Activated T-cell treated with anti-CD3 and anti-CD28 coated beads for 24 hours (primary cell): Measurements from ENCODE around the gene GLYATL2.

Source experiments
- DNase-seq: peaks from one replicate; pipeline ENCODE4 v3.0.0-alpha.2; 2020; ENCODE audit warnings: low read depth

Gene GLYATL2

DNA sequence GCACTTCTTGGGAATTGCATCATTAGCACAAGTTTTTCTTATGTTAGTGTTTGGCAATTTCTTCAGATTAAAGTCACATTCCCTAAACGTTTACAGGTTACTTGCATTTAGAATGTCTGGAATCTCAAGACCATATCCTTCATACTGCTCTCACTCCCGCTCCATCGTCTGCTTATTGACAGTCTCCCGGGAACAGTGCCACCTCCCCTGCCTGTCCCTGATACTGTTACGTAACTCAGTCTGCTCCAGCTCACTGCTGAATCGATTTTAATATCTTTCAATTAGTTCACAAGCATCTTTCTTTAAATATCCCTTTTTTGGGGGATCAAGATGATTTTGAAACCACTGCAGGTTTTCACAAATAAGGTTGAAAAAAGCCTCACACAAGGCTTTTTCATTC lies 48.2 kb downstream of the GLYATL2 start:
- no peak for DNase-seq

DNA sequence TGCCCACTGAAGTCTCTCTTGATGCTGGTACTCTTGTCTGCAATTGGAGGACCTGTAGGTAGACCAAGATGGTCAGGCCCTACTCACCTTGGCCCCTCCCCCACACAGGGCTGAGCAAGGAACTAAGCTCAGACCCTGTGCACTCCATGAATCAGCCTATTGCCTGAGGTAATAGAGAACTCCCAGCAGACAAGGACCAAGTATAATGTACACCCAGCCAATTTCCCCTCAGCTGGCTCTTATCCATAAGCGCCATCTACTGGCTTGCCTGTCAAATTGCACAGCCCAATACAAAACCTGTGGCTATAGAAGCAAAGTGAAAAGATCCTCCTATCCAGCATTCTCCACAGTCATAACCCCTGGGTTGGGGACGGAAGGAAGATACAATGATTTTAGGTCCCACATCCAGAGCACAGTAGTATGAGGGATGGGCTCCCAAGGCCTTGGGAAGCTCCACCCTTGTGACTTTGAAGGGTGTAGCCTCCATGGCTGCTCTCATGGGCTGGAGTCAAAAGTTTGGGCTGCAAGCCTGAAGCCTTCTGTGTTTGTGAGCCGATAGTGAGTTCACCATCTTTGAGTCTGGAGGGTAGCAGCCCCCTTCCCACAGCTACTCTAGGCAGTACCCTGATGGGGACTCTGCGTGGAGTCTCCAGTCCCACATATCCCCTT lies 56.0 kb downstream of the GLYATL2 start:
- peak; percentile 31 for DNase-seq

DNA sequence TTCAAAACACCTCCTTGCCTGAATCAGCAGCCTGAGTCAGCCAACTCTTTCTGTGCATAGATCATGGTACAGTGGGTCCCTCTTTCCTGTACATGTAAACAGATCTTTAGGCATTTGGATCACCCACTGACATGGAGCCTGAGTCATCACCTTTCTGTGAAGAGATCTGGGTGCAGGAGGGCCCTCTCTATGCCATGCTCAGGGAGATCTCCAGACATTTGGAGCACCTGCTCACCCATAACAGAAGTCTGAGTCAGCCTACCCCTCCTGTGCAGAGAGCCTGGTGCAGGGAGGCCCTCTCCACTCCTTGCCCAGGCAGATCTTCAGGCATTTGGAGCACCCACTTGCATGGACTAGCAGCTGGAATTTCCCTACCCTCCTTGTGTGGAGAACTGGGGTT lies 56.6 kb downstream of the GLYATL2 start:
- DNase-seq = no peak

DNA sequence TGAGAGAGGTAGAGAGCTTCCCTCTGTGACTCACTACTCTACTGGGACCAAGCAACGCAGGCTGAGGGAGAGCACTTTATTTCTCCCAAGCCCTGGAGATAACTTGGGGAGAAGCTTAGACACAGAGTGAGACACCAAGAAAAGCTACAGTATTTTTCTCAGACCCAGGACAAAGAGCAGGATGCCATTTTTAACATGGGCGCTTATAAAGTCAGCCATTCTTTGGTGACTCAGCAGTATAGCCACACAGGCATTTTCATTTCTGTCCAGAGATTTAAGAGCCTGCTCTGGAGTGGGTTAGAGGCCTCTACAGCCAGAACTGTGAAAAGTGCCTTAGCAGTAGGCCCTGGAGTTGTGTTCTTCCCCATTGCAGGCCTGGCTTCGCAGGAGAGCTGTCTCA lies 57.8 kb downstream of the GLYATL2 start:
- no peak for DNase-seq

DNA sequence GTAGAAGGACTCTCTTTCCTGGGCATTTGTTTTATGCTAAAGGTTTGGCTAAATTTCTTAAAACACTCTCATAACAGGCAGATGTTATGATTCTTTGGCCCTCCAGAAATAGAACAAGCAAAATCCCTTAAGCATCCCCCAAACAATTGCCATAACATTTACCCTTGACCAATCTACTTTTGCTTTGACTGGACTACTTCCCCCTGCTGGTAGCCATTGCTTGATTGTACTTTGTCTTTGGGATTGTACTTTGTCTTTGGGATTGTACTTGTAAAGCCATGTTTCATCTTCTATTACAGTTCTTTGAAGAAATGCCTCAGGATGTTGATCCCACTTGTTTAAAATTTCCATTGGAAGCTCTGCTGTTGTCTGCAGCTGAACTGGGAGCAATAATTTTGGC lies 59.5 kb downstream of the GLYATL2 start:
- no peak for DNase-seq
